Psoas muscle (tissue), 8 donors: ENCODE measurements around the gene RIN3. TPM values are rescaled to one million over a fixed set of nuclear protein-coding genes. Genes with fewer than 3 reads are reported as not detected.

Experiments used
- ATAC-seq, 4 donors: fragments of 200-7000 bp; cut with Tn5 transposase; one replicate each; pipeline ENCODE4 v1.9.1; 2020; ENCODE audit warnings: moderate library complexity in 3 of 4, mild to moderate bottlenecking in 2 of 4
- DNase-seq, 2 donors: peaks; one replicate each; pipeline ENCODE4 v3.0.0-alpha.2; 2020
- H3K27ac ChIP-seq: fragments of 200-600 bp; one replicate; pipeline ENCODE4 v1.8.0; 2022
- H3K27me3 ChIP-seq, 3 donors: fragments of 200-600 bp in 1 of 3; one replicate each; pipeline versions ENCODE4 v1.6.1 to v1.8.0; 2013 to 2022; ENCODE audit warnings: low read length in 2 of 3, mild to moderate bottlenecking in 2 of 3, moderate library complexity in 1 of 3; ENCODE audit not compliant: insufficient read depth in 3 of 3
- H3K36me3 ChIP-seq, 2 donors: fragments of 200-600 bp in 1 of 2; one replicate each; pipeline versions ENCODE4 v1.6.1 to v1.8.0; 2013 to 2022; ENCODE audit warnings: low read depth in 1 of 2, mild to moderate bottlenecking in 1 of 2, moderate library complexity in 1 of 2; ENCODE audit not compliant: insufficient read depth in 1 of 2
- H3K4me1 ChIP-seq: fragments of 200-600 bp; one replicate; pipeline ENCODE4 v1.8.0; 2022
- H3K4me3 ChIP-seq: fragments of 200-600 bp; one replicate; pipeline ENCODE4 v1.8.0; 2022; ENCODE audit warnings: mild to moderate bottlenecking
- H3K9me3 ChIP-seq: fragments of 200-600 bp; one replicate; pipeline ENCODE4 v1.8.0; 2022
- WGBS, 3 donors: extraction: QIAGEN DNeasy Blood & Tissue Kit; methylation state at CpG; one replicate each; pipeline versions ENCODE4 v1.1.6 to v1.1.7; 2013; 5-methylcytosine and 5-hydroxymethylcytosine counted together
- intact Hi-C, 2 donors: fragments of 100-400 bp; cut with DNase I; formaldehyde crosslinking; loops; one replicate each; pipeline versions ENCODE4 v1.11.0 to v1.14.2; 2022
- polyA plus RNA-seq, 3 donors: library from polyadenylated mRNA; stranded (reverse); fragments of 200-250 nt; gene quantifications; one replicate each; pipeline ENCODE4 v1.2.3, GENCODE V29; 2013
- total RNA-seq, 4 donors: library from RNA; stranded (reverse); fragmentation: NEBNext Ultra II Directional in 2 of 4; extraction: Animal tissue kit (Norgen Biotek cat#: 25700) in 2 of 4; gene quantifications; one replicate each; pipeline versions ENCODE4 v1.2.1 to v1.2.4, GENCODE V29; 2021 to 2023
- TF ChIP-seq, protein P1 (sequence below): fragments of 200-600 bp; IDR thresholded peaks from one replicate; pipeline ENCODE4 v1.8.0; 2022; ENCODE audit warnings: antibody characterized with exemption
- donor health status: healthy with polysubstance abuse.
- donor health status: DM: no; HTN: no; CAD: no; lungs with moderate emphysema.
- donor health status: Bipolar disorder and iron deficiency.
- donor health status: healthy.
- donor health status: DM: yes; HTN: yes; CAD: no.
- donor health status: DM: no; HTN: no; CAD: no.
- donor health status: DM: no; HTN: no; CAD: no.
- donor health status: DM: yes; HTN: yes; CAD: no.

RIN3 gene
- total and polyA plus RNA-seq, 7 donors: 1.2 to 8.7 (median 3.8) TPM

DNA sequence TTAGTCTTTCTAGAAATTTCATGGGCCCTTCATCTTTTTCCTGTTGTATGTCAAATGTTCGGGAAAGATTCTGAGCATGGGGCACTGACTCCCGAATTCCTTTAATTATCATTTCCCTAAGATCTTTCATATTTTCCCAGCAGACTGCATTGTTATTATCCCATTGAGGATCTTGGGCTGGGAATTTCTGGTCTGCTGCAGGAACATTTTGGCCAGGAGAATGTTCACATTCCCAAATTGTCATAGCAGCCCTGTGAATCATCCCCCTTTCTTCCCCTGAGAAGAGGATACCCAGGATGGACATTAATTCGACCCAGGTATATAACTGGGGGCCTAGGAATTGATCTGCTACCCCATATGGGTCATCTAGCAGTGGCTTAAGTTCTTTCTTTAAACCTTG, 112.5 kb downstream of the RIN3 start:
- no peaks in the 10 kb centered on the region for H3K27me3 ChIP-seq
- H3K9me3 ChIP-seq: peaks cover 5% of the 10 kb centered on the region
- DNase-seq (no peak), ATAC-seq (no peak)
- no peak overlapping the region for H3K27ac ChIP-seq
- H3K36me3 ChIP-seq: no peaks in the 10 kb centered on the region
- intact Hi-C loops: no loop called here
- no peaks in the 10 kb centered on the region for H3K4me1 ChIP-seq
- TF ChIP-seq, protein P1, sequence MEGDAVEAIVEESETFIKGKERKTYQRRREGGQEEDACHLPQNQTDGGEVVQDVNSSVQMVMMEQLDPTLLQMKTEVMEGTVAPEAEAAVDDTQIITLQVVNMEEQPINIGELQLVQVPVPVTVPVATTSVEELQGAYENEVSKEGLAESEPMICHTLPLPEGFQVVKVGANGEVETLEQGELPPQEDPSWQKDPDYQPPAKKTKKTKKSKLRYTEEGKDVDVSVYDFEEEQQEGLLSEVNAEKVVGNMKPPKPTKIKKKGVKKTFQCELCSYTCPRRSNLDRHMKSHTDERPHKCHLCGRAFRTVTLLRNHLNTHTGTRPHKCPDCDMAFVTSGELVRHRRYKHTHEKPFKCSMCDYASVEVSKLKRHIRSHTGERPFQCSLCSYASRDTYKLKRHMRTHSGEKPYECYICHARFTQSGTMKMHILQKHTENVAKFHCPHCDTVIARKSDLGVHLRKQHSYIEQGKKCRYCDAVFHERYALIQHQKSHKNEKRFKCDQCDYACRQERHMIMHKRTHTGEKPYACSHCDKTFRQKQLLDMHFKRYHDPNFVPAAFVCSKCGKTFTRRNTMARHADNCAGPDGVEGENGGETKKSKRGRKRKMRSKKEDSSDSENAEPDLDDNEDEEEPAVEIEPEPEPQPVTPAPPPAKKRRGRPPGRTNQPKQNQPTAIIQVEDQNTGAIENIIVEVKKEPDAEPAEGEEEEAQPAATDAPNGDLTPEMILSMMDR: no peak
- no peak overlapping the region for H3K4me3 ChIP-seq
- 73 to 84% (median 84%) methylated on average over 3 of the region's 3 CpGs for WGBS, 3 donors

DNA sequence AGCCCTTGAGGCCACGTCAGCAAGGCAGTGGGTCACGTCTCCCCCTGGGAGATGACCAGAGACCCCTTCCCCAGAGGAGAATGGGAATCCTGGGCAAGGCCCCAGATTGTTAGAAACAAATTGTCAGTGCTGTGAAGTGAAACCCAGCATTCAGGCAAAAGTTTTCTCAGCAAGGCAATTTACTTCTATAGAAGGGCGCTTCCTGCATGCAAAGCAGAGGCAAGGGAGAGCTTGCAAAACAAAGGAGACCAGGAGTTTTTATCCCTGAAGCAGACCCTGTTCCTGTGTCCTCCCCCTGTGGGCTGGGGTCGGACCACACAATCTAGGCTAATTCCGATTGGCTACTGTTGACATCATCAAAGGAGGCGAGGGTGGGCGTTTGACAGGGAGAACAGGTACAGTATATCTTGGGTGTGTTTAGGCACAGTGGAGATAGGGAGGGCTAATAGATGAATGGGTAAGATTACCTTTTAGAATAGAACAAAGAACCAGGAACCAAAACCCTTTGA, 114.2 kb downstream of the RIN3 start:
- H3K4me1 ChIP-seq: no peaks in the 10 kb centered on the region
- TF ChIP-seq, protein P1: no peak
- DNase-seq: no peak
- H3K27me3 ChIP-seq: no peaks in the 10 kb centered on the region
- intact Hi-C loops: no loop called here
- H3K36me3 ChIP-seq: no peaks in the 10 kb centered on the region
- H3K27ac ChIP-seq: no peak overlapping the region
- H3K9me3 ChIP-seq: no peaks in the 10 kb centered on the region
- no peak for ATAC-seq
- H3K4me3 ChIP-seq: no peak overlapping the region
- 96 to 99% (median 98%) methylated on average over 7 of the region's 7 CpGs for WGBS, 3 donors

DNA sequence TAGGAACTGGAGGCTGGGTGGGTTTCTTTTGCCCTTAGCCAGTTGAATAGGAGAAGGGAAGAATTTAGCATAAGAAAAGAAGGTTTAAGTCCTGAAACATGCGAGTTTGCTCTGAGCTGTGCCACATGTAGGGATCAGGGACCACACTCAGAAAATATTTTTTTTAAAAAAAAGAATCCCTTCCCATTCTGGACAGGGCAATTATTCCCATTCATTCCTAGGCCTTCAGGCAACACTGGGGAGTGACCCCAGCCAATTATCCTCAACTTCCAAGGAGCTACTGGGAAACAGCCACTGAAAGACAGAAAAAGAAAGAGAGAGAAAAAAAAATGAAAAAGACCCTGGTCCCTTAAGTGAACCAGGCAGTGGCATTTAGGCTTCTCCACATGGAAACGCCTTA, 115.1 kb downstream of the RIN3 start:
- H3K9me3 ChIP-seq: no peaks in the 10 kb centered on the region
- DNase-seq: no peak
- ATAC-seq: no peak
- H3K4me1 ChIP-seq: no peaks in the 10 kb centered on the region
- 70 to 88% (median 82%) methylated on average over 2 of the region's 2 CpGs for WGBS, 3 donors
- TF ChIP-seq, protein P1: no peak
- H3K27me3 ChIP-seq: no peaks in the 10 kb centered on the region
- no peak overlapping the region for H3K4me3 ChIP-seq
- no peak overlapping the region for H3K27ac ChIP-seq
- intact Hi-C loops: no loop called here
- no peaks in the 10 kb centered on the region for H3K36me3 ChIP-seq

DNA sequence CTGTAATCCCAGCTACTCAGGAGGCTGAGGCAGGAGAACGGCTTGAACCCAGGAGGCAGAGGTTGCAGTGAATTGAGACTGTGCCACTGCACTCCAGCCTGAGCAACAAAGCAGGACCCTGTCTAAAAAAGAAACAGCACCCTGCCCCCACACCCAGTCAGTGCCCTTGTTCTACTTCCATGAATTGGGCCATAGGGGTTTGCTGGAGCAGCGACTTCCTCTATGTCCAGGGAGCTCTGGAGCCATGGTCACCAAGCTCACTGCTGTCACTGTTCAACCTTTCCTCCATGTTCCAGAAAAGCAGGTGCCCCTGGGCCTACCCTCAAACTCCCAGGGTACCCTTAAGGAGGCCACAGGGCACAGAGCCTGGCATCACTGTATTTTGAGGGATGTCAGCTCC, 116.8 kb downstream of the RIN3 start:
- TF ChIP-seq, protein P1: no peak
- Histone ChIP-seq H3K27me3 (no peaks in the 10 kb centered on the region), H3K36me3 (no peaks in the 10 kb centered on the region), H3K9me3 (no peaks in the 10 kb centered on the region), H3K27ac (no peak overlapping the region), H3K4me3 (no peak overlapping the region), H3K4me1 (no peaks in the 10 kb centered on the region)
- WGBS, 3 donors: 88 to 96% (median 95%) methylated on average over 2 of the region's 2 CpGs
- ATAC-seq (no peak), DNase-seq (no peak)
- intact Hi-C loops: no loop called here

DNA sequence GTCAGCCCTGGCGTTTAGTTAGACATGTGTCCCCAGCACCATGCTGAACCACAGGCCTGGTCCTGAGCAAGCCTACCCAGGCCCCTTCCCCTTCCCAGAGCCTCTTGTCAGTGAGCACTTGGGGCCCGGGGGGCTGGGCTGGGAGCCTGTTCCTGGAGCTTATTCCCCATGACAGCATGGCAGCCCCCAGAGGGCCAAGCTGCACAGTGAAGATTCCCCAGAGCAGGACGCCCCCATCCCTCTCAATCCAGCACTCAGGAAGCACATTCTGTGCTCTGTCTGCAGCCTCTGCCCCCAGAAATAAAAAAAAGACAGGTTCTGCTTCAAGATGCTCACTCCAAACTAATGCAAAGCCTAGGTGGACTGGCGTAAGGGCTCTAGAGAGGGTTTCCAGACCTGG, 117.5 kb downstream of the RIN3 start:
- 84 to 91% (median 89%) methylated on average over 4 of the region's 4 CpGs for WGBS, 3 donors
- Histone ChIP-seq H3K27ac (no peak overlapping the region), H3K36me3 (no peaks in the 10 kb centered on the region), H3K4me1 (no peaks in the 10 kb centered on the region), H3K4me3 (no peak overlapping the region), H3K9me3 (no peaks in the 10 kb centered on the region), H3K27me3 (no peaks in the 10 kb centered on the region)
- ATAC-seq (no peak), DNase-seq (no peak)
- intact Hi-C loops: no loop called here
- TF ChIP-seq, protein P1: no peak
